ENCODE data around the gene GNAQ.

Gene GNAQ

GRCh38 chr9:78015241-78015640 is 16.4 kb downstream of the GNAQ start:
- H3K27ac ChIP-seq (ENCODE audit: insufficient read depth in 1 of 2, low read depth in 1 of 2, low read length in 2 of 2, poor library complexity in 1 of 2, severe bottlenecking in 2 of 2): peak overlapping the region in 1 of 2 experiments; percentile 8
- ChIA-PET CTCF (interaction anchor here (1.0 to 1.5 kb wide), 3 partner anchors 22 to 98 kb away, joined by 3 to 4 read pairs (median 3); no protein-coding TSS in a partner anchor), POLR2A (interaction anchor here (0.5 to 1.0 kb wide), 2 partner anchors 12 to 20 kb away, joined by 3 read pairs; no protein-coding TSS in a partner anchor)
- no peaks in the 10 kb centered on the region for H3K9me3 ChIP-seq (ENCODE audit: control extremely low read depth in 1 of 5, control insufficient read depth in 4 of 5, insufficient read depth in 2 of 5, low read depth in 1 of 5, low read length in 4 of 5)
- H3K4me3 ChIP-seq (ENCODE audit: control insufficient read depth in 1 of 7, extremely low read depth in 1 of 7, insufficient read depth in 4 of 7, low read depth in 2 of 7, low read length in 6 of 7): no peak overlapping the region
- DNase-seq: peak in 2 of 3 donors; percentile 59 to 71
- peaks cover under 1 to 6% (median 2%) of the 10 kb centered on the region in 4 experiments for H3K36me3 ChIP-seq (ENCODE audit: control insufficient read depth in 4 of 4, insufficient read depth in 4 of 4, low read length in 3 of 4)
- H3K4me1 ChIP-seq (ENCODE audit: control extremely low read depth in 1 of 4, control insufficient read depth in 4 of 4, insufficient read depth in 4 of 4, low read length in 3 of 4): peaks cover 20 to 66% (median 35%) of the 10 kb centered on the region in 4 experiments
- H3K27me3 ChIP-seq (replicated peaks in 2 of 5; ENCODE audit: control insufficient read depth in 4 of 5, insufficient read depth in 5 of 5, low read length in 4 of 5): no peaks in the 10 kb centered on the region

GRCh38 chr9:78014776-78015175 is 16.8 kb downstream of the GNAQ start:
- DNase-seq: peak in 2 of 3 donors; percentile 74 to 87
- POLR2A ChIA-PET: interaction anchor here (0.5 to 1.0 kb wide), 3 partner anchors 13 to 26 kb away, joined by 3 read pairs; no protein-coding TSS in a partner anchor
- Histone ChIP-seq H3K27me3 (replicated peaks in 2 of 5; ENCODE audit: control insufficient read depth in 4 of 5, insufficient read depth in 5 of 5, low read length in 4 of 5) (no peaks in the 10 kb centered on the region), H3K9me3 (ENCODE audit: control extremely low read depth in 1 of 5, control insufficient read depth in 4 of 5, insufficient read depth in 2 of 5, low read depth in 1 of 5, low read length in 4 of 5) (no peaks in the 10 kb centered on the region), H3K36me3 (ENCODE audit: control insufficient read depth in 4 of 4, insufficient read depth in 4 of 4, low read length in 3 of 4) (peaks cover 0 to 4% (median 2%) of the 10 kb centered on the region in 4 experiments), H3K27ac (ENCODE audit: insufficient read depth in 1 of 2, low read depth in 1 of 2, low read length in 2 of 2, poor library complexity in 1 of 2, severe bottlenecking in 2 of 2) (peak overlapping the region in 1 of 2 experiments; percentile 8), H3K4me1 (ENCODE audit: control extremely low read depth in 1 of 4, control insufficient read depth in 4 of 4, insufficient read depth in 4 of 4, low read length in 3 of 4) (peaks cover 25 to 67% (median 40%) of the 10 kb centered on the region in 4 experiments), H3K4me3 (ENCODE audit: control insufficient read depth in 1 of 7, extremely low read depth in 1 of 7, insufficient read depth in 4 of 7, low read depth in 2 of 7, low read length in 6 of 7) (peak overlapping the region in 1 of 7 experiments; percentile 33)
- CTCF ChIA-PET: interaction anchor here (0.5 to 1.5 kb wide), 7 partner anchors 21 to 102 kb away, joined by 3 to 4 read pairs (median 3); no protein-coding TSS in a partner anchor
- WGBS (ENCODE audit: insufficient coverage): 73% methylated on average over 4 of the region's 6 CpGs

GRCh38 chr9:78013934-78014333 is 17.7 kb downstream of the GNAQ start:
- no peak for DNase-seq
- Histone ChIP-seq H3K4me3 (ENCODE audit: control insufficient read depth in 1 of 7, extremely low read depth in 1 of 7, insufficient read depth in 4 of 7, low read depth in 2 of 7, low read length in 6 of 7) (no peak overlapping the region), H3K4me1 (ENCODE audit: control extremely low read depth in 1 of 4, control insufficient read depth in 4 of 4, insufficient read depth in 4 of 4, low read length in 3 of 4) (peaks cover 29 to 72% (median 47%) of the 10 kb centered on the region in 4 experiments), H3K27ac (ENCODE audit: insufficient read depth in 1 of 2, low read depth in 1 of 2, low read length in 2 of 2, poor library complexity in 1 of 2, severe bottlenecking in 2 of 2) (no peak overlapping the region), H3K36me3 (ENCODE audit: control insufficient read depth in 4 of 4, insufficient read depth in 4 of 4, low read length in 3 of 4) (peaks cover 0 to 6% (median 2%) of the 10 kb centered on the region in 4 experiments), H3K27me3 (replicated peaks in 2 of 5; ENCODE audit: control insufficient read depth in 4 of 5, insufficient read depth in 5 of 5, low read length in 4 of 5) (no peaks in the 10 kb centered on the region), H3K9me3 (ENCODE audit: control extremely low read depth in 1 of 5, control insufficient read depth in 4 of 5, insufficient read depth in 2 of 5, low read depth in 1 of 5, low read length in 4 of 5) (no peaks in the 10 kb centered on the region)
- CTCF ChIA-PET: interaction anchor here (0.9 to 1.5 kb wide), 5 partner anchors 22 to 97 kb away, joined by 3 read pairs; no protein-coding TSS in a partner anchor
- POLR2A ChIA-PET: no interaction called here
- WGBS (ENCODE audit: insufficient coverage): no CpG with 5 or more reads among the region's 1 CpG

DNA sequence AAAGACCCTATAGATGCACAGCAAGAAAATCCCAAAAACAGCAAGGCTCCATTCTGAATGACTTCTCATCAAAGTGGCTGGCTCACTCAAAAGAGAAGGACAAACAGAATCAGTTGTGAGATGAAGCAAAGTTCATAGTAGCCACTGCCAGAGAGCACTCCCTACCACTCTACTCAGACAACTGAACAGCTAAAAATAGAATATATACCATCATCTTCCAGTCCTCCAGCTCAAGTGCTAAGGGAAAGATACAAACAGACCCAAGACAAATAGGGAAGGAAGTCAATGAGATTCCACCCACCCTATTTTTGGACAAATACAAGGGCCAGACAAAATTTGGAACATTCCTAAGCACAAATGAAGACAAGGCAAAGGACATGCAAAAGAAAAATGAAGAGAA is 20.6 kb downstream of the GNAQ start:
- peak overlapping the region in 5 of 7 experiments; percentile 12 to 44 (median 22) for H3K4me3 ChIP-seq (ENCODE audit: control insufficient read depth in 1 of 7, extremely low read depth in 1 of 7, insufficient read depth in 4 of 7, low read depth in 2 of 7, low read length in 6 of 7)
- no peaks in the 10 kb centered on the region for H3K27me3 ChIP-seq (replicated peaks in 2 of 5; ENCODE audit: control insufficient read depth in 4 of 5, insufficient read depth in 5 of 5, low read length in 4 of 5)
- H3K27ac ChIP-seq (ENCODE audit: insufficient read depth in 1 of 2, low read depth in 1 of 2, low read length in 2 of 2, poor library complexity in 1 of 2, severe bottlenecking in 2 of 2): peak overlapping the region in 1 of 2 experiments; percentile 51
- H3K36me3 ChIP-seq (ENCODE audit: control insufficient read depth in 4 of 4, insufficient read depth in 4 of 4, low read length in 3 of 4): peaks cover 0 to 6% (median 2%) of the 10 kb centered on the region in 4 experiments
- no peak for DNase-seq
- CTCF ChIA-PET: interaction anchor here (1.1 to 1.5 kb wide), 4 partner anchors 14 to 69 kb away, joined by 3 to 5 read pairs (median 4); no protein-coding TSS in a partner anchor
- H3K9me3 ChIP-seq (ENCODE audit: control extremely low read depth in 1 of 5, control insufficient read depth in 4 of 5, insufficient read depth in 2 of 5, low read depth in 1 of 5, low read length in 4 of 5): no peaks in the 10 kb centered on the region
- POLR2A ChIA-PET: no interaction called here
- peaks cover 36 to 72% (median 52%) of the 10 kb centered on the region in 4 experiments for H3K4me1 ChIP-seq (ENCODE audit: control extremely low read depth in 1 of 4, control insufficient read depth in 4 of 4, insufficient read depth in 4 of 4, low read length in 3 of 4)

- H3K27me3 ChIP-seq (replicated peaks in 2 of 5; ENCODE audit: control insufficient read depth in 4 of 5, insufficient read depth in 5 of 5, low read length in 4 of 5): no peaks in the 10 kb centered on the region
- H3K4me3 ChIP-seq (ENCODE audit: control insufficient read depth in 1 of 7, extremely low read depth in 1 of 7, insufficient read depth in 4 of 7, low read depth in 2 of 7, low read length in 6 of 7): peak overlapping the region in 4 of 7 experiments; percentile 12 to 29 (median 18)
- H3K36me3 ChIP-seq (ENCODE audit: control insufficient read depth in 4 of 4, insufficient read depth in 4 of 4, low read length in 3 of 4): peaks cover 0 to 9% (median 4%) of the 10 kb centered on the region in 4 experiments
- CTCF ChIA-PET: interaction anchor here (1.1 to 1.5 kb wide), 3 partner anchors 13 to 69 kb away, joined by 3 to 5 read pairs (median 3); no protein-coding TSS in a partner anchor
- no peaks in the 10 kb centered on the region for H3K9me3 ChIP-seq (ENCODE audit: control extremely low read depth in 1 of 5, control insufficient read depth in 4 of 5, insufficient read depth in 2 of 5, low read depth in 1 of 5, low read length in 4 of 5)
- H3K4me1 ChIP-seq (ENCODE audit: control extremely low read depth in 1 of 4, control insufficient read depth in 4 of 4, insufficient read depth in 4 of 4, low read length in 3 of 4): peaks cover 36 to 67% (median 52%) of the 10 kb centered on the region in 4 experiments
- 40% methylated on average over 1 of the region's 5 CpGs for WGBS (ENCODE audit: insufficient coverage)
- H3K27ac ChIP-seq (ENCODE audit: insufficient read depth in 1 of 2, low read depth in 1 of 2, low read length in 2 of 2, poor library complexity in 1 of 2, severe bottlenecking in 2 of 2): peak overlapping the region in 1 of 2 experiments; percentile 51
- DNase-seq: peak in 2 of 3 donors; percentile 51 to 67
- POLR2A ChIA-PET: no interaction called here
Measured at GRCh38 chr9:78010445-78010844, 21.2 kb downstream of the GNAQ start.

DNA sequence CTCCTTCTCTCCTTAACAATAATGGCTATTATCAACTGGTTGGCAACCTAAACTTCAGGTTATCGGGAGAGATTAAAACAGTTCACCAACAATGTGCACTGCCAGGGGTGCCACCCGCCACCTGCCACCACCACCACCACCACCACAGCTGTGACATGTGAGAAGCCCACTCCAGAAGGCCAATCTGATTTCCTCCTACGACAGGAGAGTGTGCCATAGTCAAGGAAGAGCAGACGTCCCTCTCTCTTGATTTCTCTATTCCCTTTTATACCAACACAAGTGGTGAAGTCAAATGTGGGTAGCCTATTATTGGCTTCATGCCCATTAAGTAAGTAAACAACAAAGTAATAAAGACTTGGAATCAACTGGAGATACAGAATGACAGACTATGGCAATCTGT is 22.4 kb downstream of the GNAQ start:
- WGBS (ENCODE audit: insufficient coverage): no CpG with 5 or more reads among the region's 4 CpGs
- Histone ChIP-seq H3K4me3 (ENCODE audit: control insufficient read depth in 1 of 7, extremely low read depth in 1 of 7, insufficient read depth in 4 of 7, low read depth in 2 of 7, low read length in 6 of 7) (peak overlapping the region in 1 of 7 experiments; percentile 2), H3K9me3 (ENCODE audit: control extremely low read depth in 1 of 5, control insufficient read depth in 4 of 5, insufficient read depth in 2 of 5, low read depth in 1 of 5, low read length in 4 of 5) (no peaks in the 10 kb centered on the region), H3K27ac (ENCODE audit: insufficient read depth in 1 of 2, low read depth in 1 of 2, low read length in 2 of 2, poor library complexity in 1 of 2, severe bottlenecking in 2 of 2) (no peak overlapping the region), H3K36me3 (ENCODE audit: control insufficient read depth in 4 of 4, insufficient read depth in 4 of 4, low read length in 3 of 4) (peaks cover 0 to 10% (median 2%) of the 10 kb centered on the region in 4 experiments), H3K27me3 (replicated peaks in 2 of 5; ENCODE audit: control insufficient read depth in 4 of 5, insufficient read depth in 5 of 5, low read length in 4 of 5) (no peaks in the 10 kb centered on the region), H3K4me1 (ENCODE audit: control extremely low read depth in 1 of 4, control insufficient read depth in 4 of 4, insufficient read depth in 4 of 4, low read length in 3 of 4) (peaks cover 31 to 57% (median 44%) of the 10 kb centered on the region in 4 experiments)
- ChIA-PET POLR2A (no interaction called here), CTCF (interaction anchor here (0.7 kb wide), 1 partner anchor 9 kb away, joined by 3 read pairs; no protein-coding TSS in a partner anchor)
- DNase-seq: peak in 1 of 3 donors; percentile 69

DNA sequence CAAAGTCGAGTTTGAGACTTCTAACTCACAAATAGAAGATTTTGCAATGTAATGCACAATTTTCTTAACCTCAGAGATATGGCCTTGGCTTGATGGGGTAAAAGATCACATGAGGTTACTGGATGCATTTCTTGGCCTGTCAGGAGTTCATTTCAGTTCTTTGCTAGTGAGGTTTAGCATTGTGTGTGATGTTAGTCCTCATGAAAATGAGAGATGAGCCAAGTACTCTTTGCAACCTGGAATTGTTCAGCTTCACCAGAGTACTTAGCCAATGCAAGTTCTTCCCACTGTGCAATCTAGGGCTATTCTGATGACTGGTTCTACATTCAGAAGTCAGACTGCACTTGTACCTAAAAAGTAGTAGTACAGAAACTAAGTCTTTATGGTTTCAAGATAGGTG is 24.9 kb downstream of the GNAQ start:
- Histone ChIP-seq H3K27me3 (replicated peaks in 2 of 5; ENCODE audit: control insufficient read depth in 4 of 5, insufficient read depth in 5 of 5, low read length in 4 of 5) (no peaks in the 10 kb centered on the region), H3K4me3 (ENCODE audit: control insufficient read depth in 1 of 7, extremely low read depth in 1 of 7, insufficient read depth in 4 of 7, low read depth in 2 of 7, low read length in 6 of 7) (no peak overlapping the region), H3K27ac (ENCODE audit: insufficient read depth in 1 of 2, low read depth in 1 of 2, low read length in 2 of 2, poor library complexity in 1 of 2, severe bottlenecking in 2 of 2) (no peak overlapping the region), H3K9me3 (ENCODE audit: control extremely low read depth in 1 of 5, control insufficient read depth in 4 of 5, insufficient read depth in 2 of 5, low read depth in 1 of 5, low read length in 4 of 5) (no peaks in the 10 kb centered on the region), H3K36me3 (ENCODE audit: control insufficient read depth in 4 of 4, insufficient read depth in 4 of 4, low read length in 3 of 4) (peaks cover 0 to 16% (median 2%) of the 10 kb centered on the region in 4 experiments), H3K4me1 (ENCODE audit: control extremely low read depth in 1 of 4, control insufficient read depth in 4 of 4, insufficient read depth in 4 of 4, low read length in 3 of 4) (peaks cover 29 to 57% (median 42%) of the 10 kb centered on the region in 4 experiments)
- ChIA-PET POLR2A (interaction anchor here (0.6 to 1.0 kb wide), 3 partner anchors 13 to 29 kb away, joined by 3 to 6 read pairs (median 3); no protein-coding TSS in a partner anchor), CTCF (interaction anchor here (0.6 to 0.9 kb wide), 2 partner anchors 17 to 18 kb away, joined by 3 read pairs; no protein-coding TSS in a partner anchor)
- no CpG with 5 or more reads among the region's 1 CpG for WGBS (ENCODE audit: insufficient coverage)
- no peak for DNase-seq

Measured in common myeloid progenitor, CD34-positive (primary cell).